DND-41 (cell line): Measurements from ENCODE around the gene PRRC2A.

Experiments used
- CTCF ChIP-seq: IDR thresholded peaks from 2 replicates; pipeline ENCODE4 v1.5.1; 2012; ENCODE audit warnings: borderline replicate concordance, low read length, moderate library complexity, mild to moderate bottlenecking; ENCODE audit not compliant: poor library complexity, severe bottlenecking; ENCODE audit errors: extremely low read depth
- EZH2 ChIP-seq: IDR thresholded peaks from 3 replicates; pipeline ENCODE4 v1.6.1; 2012; ENCODE audit warnings: borderline replicate concordance, low read depth, mild to moderate bottlenecking, moderate library complexity, low read length, inconsistent platforms; ENCODE audit not compliant: severe bottlenecking

- TF ChIP-seq CTCF: no peak
- no peak for TF ChIP-seq EZH2
Observed at GRCh38 chr6:31577579-31577966, 42.9 kb upstream of the PRRC2A start.
